H1 (cell line): ENCODE data around the gene ADAD2. TPM values are rescaled to one million over a fixed set of nuclear protein-coding genes. Genes with fewer than 3 reads are reported as not detected.
A peak's percentile ranks its signal among the peaks of the same experiment; 100 is the strongest.

Experiments used
- ATF2 ChIP-seq: IDR thresholded peaks from 2 replicates; pipeline ENCODE4 v1.6.1; 2012; ENCODE audit warnings: low read length, inconsistent platforms
- CREB1 ChIP-seq: IDR thresholded peaks from 2 replicates; pipeline ENCODE4 v1.6.1; 2012; ENCODE audit warnings: inconsistent platforms
- CTCF ChIP-seq, 3 experiments: IDR thresholded peaks; 1 replicate in 2 of 3; 2 replicates in 1 of 3; pipeline versions ENCODE4 v1.5.1 to v1.6.1; 2011; ENCODE audit warnings: low read length in 3 of 3, mild to moderate bottlenecking in 3 of 3, inconsistent platforms in 2 of 3, low read depth in 1 of 3, moderate library complexity in 1 of 3; ENCODE audit not compliant: insufficient read depth in 1 of 3; ENCODE audit errors: control extremely low read depth in 1 of 3
- KDM5A ChIP-seq: fragments of 200-600 bp; IDR thresholded peaks from 2 replicates; pipeline ENCODE4 v1.7.1; 2012; ENCODE audit warnings: mild to moderate bottlenecking, low read length, inconsistent platforms, mixed read lengths
- RNF2 ChIP-seq: fragments of 200-900, 300-1000 bp; sonication (generic); IDR thresholded peaks from 2 replicates; pipeline ENCODE4 v1.7.1; 2016; ENCODE audit warnings: borderline replicate concordance, low read depth, mild to moderate bottlenecking, antibody characterized with exemption, low read length; ENCODE audit not compliant: poor library complexity, severe bottlenecking; ENCODE audit errors: missing control alignments
- SIN3A ChIP-seq, 2 experiments: IDR thresholded peaks in 1 of 2; conservative IDR thresholded peaks in 1 of 2; 2 replicates each; pipeline ENCODE4 v1.6.1; 2011 to 2012; ENCODE audit warnings: low read length in 2 of 2, improper control_type of control experiment in 1 of 2, low read depth in 1 of 2, mild to moderate bottlenecking in 1 of 2
- polyA plus RNA-seq, 7 experiments: library from polyadenylated mRNA; depleted of rRNA in 3 of 7; stranded (reverse) in 5 of 7; unstranded in 2 of 7; fragments of >200 nt in 5 of 7; fragments of 200-250 nt in 2 of 7; gene quantifications; 1 replicate in 5 of 7; 2 replicates in 1 of 7; 4 replicates in 1 of 7; pipeline versions ENCODE4 v1.2.1 to v1.2.3, GENCODE V29; 2011 to 2013; ENCODE audit warnings: missing spikeins in 2 of 7, mixed read lengths in 2 of 7
- total RNA-seq: library from RNA; stranded (reverse); fragmentation: NEBNext Ultra II Directional; extraction: Animal tissue kit (Norgen Biotek cat#: 25700); gene quantifications from 2 replicates; pipeline ENCODE4 v1.2.1, GENCODE V29; 2021

ADAD2 gene
- total and polyA plus RNA-seq, 2 of the 8 experiments (the other 6 are each of a cell fraction or from before 2014, with no cell fraction given): 1.2 to 1.3 TPM

- TF ChIP-seq ATF2 (peak; percentile 40; the same call in 1 of the 2 replicates), CREB1 (peak; percentile 77), KDM5A (no peak), SIN3A (conservative IDR thresholded peaks at IDR 0.05 in 1 of 2, IDR thresholded peaks at IDR 0.05 in 1 of 2; ENCODE audit: low read depth in 1 of 2, low read length in 2 of 2) (0 out of 4 replicates have a peak, but pooled peaks of 1 of the 2 experiments have one; percentile 59), RNF2 (no peak), CTCF (IDR thresholded peaks at IDR 0.05; ENCODE audit: control extremely low read depth in 1 of 3, insufficient read depth in 1 of 3, low read depth in 1 of 3, low read length in 3 of 3) (peak; percentile 77 to 95 (median 92))
These were observed 15.4 kb upstream of the ADAD2 start (continued) for GRCh38 chr16:84175350-84176081.
